ENCODE measurements around the gene NXN. TPM values are rescaled to one million over a fixed set of nuclear protein-coding genes. Genes with fewer than 3 reads are reported as not detected.
"Not testable (repeated sequence)": the region's sequence is repeated elsewhere in the genome, so short reads cannot be mapped to it uniquely, and the experiment has no call there.

Gene NXN
- total and polyA plus RNA-seq, 9 donors, result 5.5 to 34.8 (median 28.4) TPM

- H3K4me1 ChIP-seq (ENCODE audit: insufficient read depth), result no peaks in the 10 kb centered on the region
- no peaks in the 10 kb centered on the region for H3K36me3 ChIP-seq
- no peak for DNase-seq
- no peak overlapping the region for H3K27ac ChIP-seq
- H3K4me3 ChIP-seq, result no peak overlapping the region
- WGBS, 3 donors, result 88 to 92% (median 89%) methylated on average over 23 to 28 of the region's 28 CpGs
- intact Hi-C loops (cut with DNase I), result loop anchor here in 1 of 4 donors (10.0 kb wide), 1 partner anchor 247 kb away; no protein-coding TSS in a partner anchor
- H3K9me3 ChIP-seq, result no peaks in the 10 kb centered on the region
- no peak for TF ChIP-seq CTCF (IDR thresholded peaks at IDR 0.05)
- no peak for TF ChIP-seq EP300 (IDR thresholded peaks at IDR 0.05)
- no peak for TF ChIP-seq POLR2A (IDR thresholded peaks at IDR 0.05)
- no peaks in the 10 kb centered on the region for H3K27me3 ChIP-seq
These were observed 171.9 kb downstream of the NXN start for GRCh38 chr17:807523-808294.

DNA sequence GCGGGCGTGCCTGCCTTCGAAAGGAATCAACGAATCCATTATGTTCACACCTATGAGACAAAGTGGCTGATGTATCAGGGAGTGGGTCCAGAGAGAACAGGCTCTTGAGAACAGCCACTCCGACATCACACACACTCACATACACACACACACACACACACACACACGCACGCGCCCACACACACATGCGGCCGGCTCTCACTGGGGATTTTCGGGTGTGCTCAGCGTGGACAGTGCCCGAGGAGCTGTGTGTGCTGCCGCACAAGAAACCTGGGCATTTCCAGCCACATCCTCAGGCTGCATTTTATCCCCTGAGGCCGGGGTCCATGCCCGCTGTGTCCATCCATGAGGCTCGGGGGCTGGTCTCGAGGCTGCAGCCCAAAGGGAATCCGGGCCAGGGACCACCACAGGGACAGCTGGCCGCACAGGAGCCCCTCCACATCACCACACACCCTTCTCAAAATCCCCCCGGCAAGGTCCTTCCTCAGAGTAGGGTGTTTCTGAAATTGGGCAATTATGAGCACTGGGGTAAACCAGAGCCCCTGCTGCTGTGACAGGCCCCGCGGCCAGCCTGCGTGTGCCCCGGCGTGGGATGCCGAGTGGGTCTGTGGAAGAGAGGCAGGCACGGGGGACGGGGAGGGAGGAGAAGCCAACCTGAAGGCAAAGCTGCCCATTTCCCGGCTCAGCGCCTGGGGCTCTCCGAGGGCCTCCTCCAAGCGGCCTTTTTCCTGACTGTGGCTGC, 172.6 kb downstream of the NXN start:
- no peak for DNase-seq
- no peaks in the 10 kb centered on the region for H3K27me3 ChIP-seq
- H3K36me3 ChIP-seq, result no peaks in the 10 kb centered on the region
- 90 to 91% (median 90%) methylated on average over 33 of the region's 33 CpGs for WGBS, 3 donors
- no peaks in the 10 kb centered on the region for H3K4me1 ChIP-seq (ENCODE audit: insufficient read depth)
- H3K9me3 ChIP-seq, result no peaks in the 10 kb centered on the region
- H3K4me3 ChIP-seq, result no peak overlapping the region
- intact Hi-C loops (cut with DNase I), result loop anchor here in 1 of 4 donors (10.0 kb wide), 1 partner anchor 248 kb away; no protein-coding TSS in a partner anchor
- TF ChIP-seq EP300 (IDR thresholded peaks at IDR 0.05) (no peak), CTCF (IDR thresholded peaks at IDR 0.05) (no peak)
- H3K27ac ChIP-seq, result no peak overlapping the region

GRCh38 chr17:806346-806745, 173.2 kb downstream of the NXN start:
- Histone ChIP-seq H3K4me1 (ENCODE audit: insufficient read depth) (no peaks in the 10 kb centered on the region), H3K27ac (no peak overlapping the region), H3K27me3 (no peaks in the 10 kb centered on the region), H3K9me3 (no peaks in the 10 kb centered on the region), H3K36me3 (no peaks in the 10 kb centered on the region), H3K4me3 (no peak overlapping the region)
- WGBS, 3 donors, result 78 to 80% (median 79%) methylated on average over 13 of the region's 13 CpGs
- no peak for DNase-seq
- intact Hi-C loops (cut with DNase I), result loop anchor here in 1 of 4 donors (10.0 kb wide), 1 partner anchor 248 kb away; no protein-coding TSS in a partner anchor
- TF ChIP-seq POLR2A (IDR thresholded peaks at IDR 0.05) (no peak), CTCF (IDR thresholded peaks at IDR 0.05) (no peak), EP300 (IDR thresholded peaks at IDR 0.05) (no peak)

GRCh38 chr17:805886-806285, 173.7 kb downstream of the NXN start:
- not testable (repeated sequence) for H3K27me3 ChIP-seq; H3K36me3 ChIP-seq; DNase-seq; H3K9me3 ChIP-seq; H3K4me1 ChIP-seq (ENCODE audit: insufficient read depth); H3K4me3 ChIP-seq; H3K27ac ChIP-seq
- intact Hi-C loops (cut with DNase I), result loop anchor here in 1 of 4 donors (10.0 kb wide), 1 partner anchor 249 kb away; no protein-coding TSS in a partner anchor
- WGBS, 3 donors, result 87 to 92% (median 92%) methylated on average over 14 to 23 of the region's 23 CpGs

Data from ovary (tissue), 9 donors.